Uterus (tissue), 4 donors: Measurements from ENCODE around the gene CLTC. TPM values are rescaled to one million over a fixed set of nuclear protein-coding genes. Genes with fewer than 3 reads are reported as not detected.
A peak's percentile ranks its signal among the peaks of the same experiment; 100 is the strongest.

ENCODE experiments used
- DNase-seq, 2 donors: peaks; one replicate each; pipeline ENCODE4 v3.0.0-alpha.2; 2019 to 2020
- H3K27ac ChIP-seq, 2 donors: fragments of 200-600 bp; sonication (generic); 1 replicate in 1 of 2; 2 replicates in 1 of 2; pipeline ENCODE4 v1.5.1; 2016 to 2018
- H3K27me3 ChIP-seq, 2 donors: fragments of 200-600 bp; sonication (generic); one replicate each; pipeline ENCODE4 v1.5.1; 2018 to 2019; ENCODE audit warnings: control low read depth in 1 of 2
- H3K36me3 ChIP-seq, 2 donors: fragments of 200-600 bp; sonication (generic); one replicate each; pipeline ENCODE4 v1.5.1; 2019; ENCODE audit warnings: control low read depth in 1 of 2
- H3K4me1 ChIP-seq, 2 donors: fragments of 200-600 bp; sonication (generic); one replicate each; pipeline ENCODE4 v1.5.1; 2018 to 2019; ENCODE audit warnings: control low read depth in 1 of 2
- H3K4me3 ChIP-seq, 2 donors: fragments of 200-600 bp; sonication (generic); 1 replicate in 1 of 2; 2 replicates in 1 of 2; pipeline ENCODE4 v1.5.1; 2018 to 2019; ENCODE audit warnings: mild to moderate bottlenecking in 1 of 2
- H3K9me3 ChIP-seq, 2 donors: fragments of 200-600 bp; sonication (generic); one replicate each; pipeline ENCODE4 v1.5.1; 2019; ENCODE audit warnings: control low read depth in 1 of 2
- POLR2A ChIP-seq, 2 donors: fragments of 450-650 bp; IDR thresholded peaks; one replicate each; pipeline ENCODE4 v1.6.1; 2016; ENCODE audit warnings: antibody characterized with exemption in 2 of 2, mild to moderate bottlenecking in 1 of 2, moderate library complexity in 1 of 2
- intact Hi-C: fragments of 100-400 bp; cut with DNase I; formaldehyde crosslinking; loops from one replicate; pipeline ENCODE4 v1.15.1; 2023; ENCODE audit warnings: low total_unique reads
- total RNA-seq, 4 donors: library from RNA; depleted of rRNA in 3 of 4; stranded (reverse); fragments of >200 nt in 3 of 4; gene quantifications; one replicate each; pipeline versions ENCODE4 v1.1.0 to v1.2.4, GENCODE V29; 2014 to 2023
- TF ChIP-seq, protein P1 (sequence below), 4 experiments: fragments of 200-600 bp in 2 of 4; fragments of 450-650 bp in 2 of 4; sonication (generic) in 2 of 4; IDR thresholded peaks; one replicate each; pipeline ENCODE4 v1.5.1; 2016 to 2019; ENCODE audit warnings: antibody characterized with exemption in 4 of 4, mild to moderate bottlenecking in 2 of 4, moderate library complexity in 1 of 4
- donor health status: DM: yes; HTN: yes; CAD: no.

The CLTC gene
- total RNA-seq, 4 donors from 2014 or later, result 89.7 to 463 (median 245) TPM

DNA sequence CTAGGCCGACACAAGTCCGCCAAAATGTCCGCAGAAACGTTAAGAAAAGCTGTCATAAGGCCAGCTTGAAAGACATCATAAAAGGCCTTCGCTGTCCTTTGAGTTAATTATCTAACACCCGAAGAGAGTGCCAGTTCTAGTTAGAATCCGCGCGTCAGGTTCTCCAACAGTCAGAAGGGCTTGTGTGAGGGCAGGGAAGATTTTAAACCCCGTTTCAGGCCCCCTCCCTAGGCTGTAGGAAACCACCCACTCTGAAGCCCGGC, 729 bp upstream of the CLTC start:
- H3K27me3 ChIP-seq, result no peaks in the 10 kb centered on the region
- intact Hi-C loops, result no loop called here
- DNase-seq, result no peak
- peaks cover 3 to 8% of the 10 kb centered on the region in 2 donors for H3K4me1 ChIP-seq
- TF ChIP-seq, protein P1, sequence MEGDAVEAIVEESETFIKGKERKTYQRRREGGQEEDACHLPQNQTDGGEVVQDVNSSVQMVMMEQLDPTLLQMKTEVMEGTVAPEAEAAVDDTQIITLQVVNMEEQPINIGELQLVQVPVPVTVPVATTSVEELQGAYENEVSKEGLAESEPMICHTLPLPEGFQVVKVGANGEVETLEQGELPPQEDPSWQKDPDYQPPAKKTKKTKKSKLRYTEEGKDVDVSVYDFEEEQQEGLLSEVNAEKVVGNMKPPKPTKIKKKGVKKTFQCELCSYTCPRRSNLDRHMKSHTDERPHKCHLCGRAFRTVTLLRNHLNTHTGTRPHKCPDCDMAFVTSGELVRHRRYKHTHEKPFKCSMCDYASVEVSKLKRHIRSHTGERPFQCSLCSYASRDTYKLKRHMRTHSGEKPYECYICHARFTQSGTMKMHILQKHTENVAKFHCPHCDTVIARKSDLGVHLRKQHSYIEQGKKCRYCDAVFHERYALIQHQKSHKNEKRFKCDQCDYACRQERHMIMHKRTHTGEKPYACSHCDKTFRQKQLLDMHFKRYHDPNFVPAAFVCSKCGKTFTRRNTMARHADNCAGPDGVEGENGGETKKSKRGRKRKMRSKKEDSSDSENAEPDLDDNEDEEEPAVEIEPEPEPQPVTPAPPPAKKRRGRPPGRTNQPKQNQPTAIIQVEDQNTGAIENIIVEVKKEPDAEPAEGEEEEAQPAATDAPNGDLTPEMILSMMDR (IDR thresholded peaks at IDR 0.05), result no peak
- no peak for TF ChIP-seq POLR2A (IDR thresholded peaks at IDR 0.05)
- no peaks in the 10 kb centered on the region for H3K9me3 ChIP-seq
- peak overlapping the region; percentile 91 to 99 for H3K4me3 ChIP-seq
- H3K36me3 ChIP-seq, result no peaks in the 10 kb centered on the region
- peak overlapping the region; percentile 95 to 99 for H3K27ac ChIP-seq

DNA sequence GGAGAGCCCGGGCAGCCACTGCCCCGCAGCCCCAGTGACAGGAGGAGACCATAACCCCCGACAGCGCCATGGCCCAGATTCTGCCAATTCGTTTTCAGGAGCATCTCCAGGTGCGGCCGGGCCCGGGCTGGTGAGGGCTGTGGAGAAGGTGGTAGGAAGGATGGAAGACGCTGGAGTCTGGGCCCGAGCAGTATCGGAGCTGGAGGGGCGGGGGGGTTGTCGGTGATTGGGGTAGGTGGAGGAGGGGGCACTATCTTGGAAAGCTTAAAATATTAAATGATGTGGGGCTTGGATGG, 317 bp downstream of the CLTC start:
- Histone ChIP-seq H3K9me3 (no peaks in the 10 kb centered on the region), H3K4me3 (peak overlapping the region; percentile 91 to 99), H3K27me3 (no peaks in the 10 kb centered on the region), H3K36me3 (no peaks in the 10 kb centered on the region), H3K27ac (peak overlapping the region; percentile 95 to 99), H3K4me1 (peaks cover 3 to 8% of the 10 kb centered on the region in 2 donors)
- TF ChIP-seq, protein P1 (IDR thresholded peaks at IDR 0.05), result no peak
- no peak for TF ChIP-seq POLR2A (IDR thresholded peaks at IDR 0.05)
- intact Hi-C loops, result no loop called here
- DNase-seq, result no peak

DNA sequence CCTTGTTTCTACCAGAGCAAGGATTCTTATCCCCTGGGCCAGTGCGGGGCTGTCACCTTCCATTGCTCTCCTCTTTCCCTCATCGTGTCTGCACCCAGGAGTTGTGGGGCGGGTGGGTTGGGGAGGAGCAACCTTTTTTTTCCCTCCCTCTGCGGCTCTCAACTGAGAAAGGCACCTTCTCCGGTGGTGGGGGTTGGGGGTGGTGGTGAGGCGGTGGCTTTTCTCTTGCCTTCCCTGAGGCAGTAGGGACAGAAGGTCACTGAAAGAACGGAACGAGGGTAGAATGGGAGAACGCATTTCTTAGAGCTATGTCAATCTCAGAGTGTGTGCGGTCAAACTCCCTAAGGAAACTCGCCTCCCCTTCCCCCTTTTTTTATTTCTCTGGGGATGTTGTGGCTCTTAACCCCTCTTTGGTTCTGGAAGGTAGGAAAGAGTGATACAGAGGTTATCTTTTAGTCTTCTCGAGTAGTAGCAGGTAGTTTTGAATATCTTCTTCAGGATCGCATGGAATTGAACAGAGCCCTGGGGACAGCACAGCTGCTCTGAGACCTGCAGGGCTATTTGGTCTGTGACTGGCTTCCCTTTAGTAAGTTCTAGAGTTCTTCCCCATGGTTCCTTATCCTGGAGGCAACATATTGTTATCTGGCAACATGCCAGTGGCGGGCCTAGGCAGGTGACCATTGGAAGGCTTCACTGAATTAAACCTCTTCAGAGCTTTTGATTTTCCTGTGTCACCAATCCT, 994 bp downstream of the CLTC start:
- Histone ChIP-seq H3K9me3 (no peaks in the 10 kb centered on the region), H3K27me3 (no peaks in the 10 kb centered on the region), H3K27ac (peak overlapping the region; percentile 95 to 99), H3K36me3 (no peaks in the 10 kb centered on the region), H3K4me3 (peak overlapping the region; percentile 91 to 99), H3K4me1 (peaks cover 3 to 8% of the 10 kb centered on the region in 2 donors)
- peak; percentile 17 to 18 for DNase-seq
- TF ChIP-seq, protein P1 (IDR thresholded peaks at IDR 0.05), result no peak
- TF ChIP-seq POLR2A (IDR thresholded peaks at IDR 0.05), result no peak
- intact Hi-C loops, result no loop called here

DNA sequence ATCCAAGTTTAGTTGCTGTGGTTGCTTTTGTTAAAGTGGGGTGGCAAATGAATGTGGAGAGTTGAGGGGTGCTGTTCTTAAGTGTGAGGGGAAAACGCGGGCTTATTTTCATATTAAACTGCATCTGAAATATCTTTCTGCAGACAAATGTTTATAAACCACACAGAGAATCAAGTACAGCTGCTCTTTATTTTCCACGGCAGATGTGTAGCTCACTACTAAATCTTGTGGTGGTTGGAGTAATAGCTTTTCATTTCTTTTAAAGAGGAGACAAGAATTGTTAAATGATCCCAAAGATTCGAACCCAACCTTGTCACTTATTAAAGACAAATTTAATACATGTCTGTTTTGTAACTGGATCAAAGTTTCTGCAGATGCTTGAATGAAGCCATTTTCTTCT, 2.1 kb downstream of the CLTC start:
- intact Hi-C loops, result no loop called here
- no peak for TF ChIP-seq POLR2A (IDR thresholded peaks at IDR 0.05)
- TF ChIP-seq, protein P1 (IDR thresholded peaks at IDR 0.05), result no peak
- H3K27ac ChIP-seq, result peak overlapping the region in 1 of 2 donors; percentile 95

DNA sequence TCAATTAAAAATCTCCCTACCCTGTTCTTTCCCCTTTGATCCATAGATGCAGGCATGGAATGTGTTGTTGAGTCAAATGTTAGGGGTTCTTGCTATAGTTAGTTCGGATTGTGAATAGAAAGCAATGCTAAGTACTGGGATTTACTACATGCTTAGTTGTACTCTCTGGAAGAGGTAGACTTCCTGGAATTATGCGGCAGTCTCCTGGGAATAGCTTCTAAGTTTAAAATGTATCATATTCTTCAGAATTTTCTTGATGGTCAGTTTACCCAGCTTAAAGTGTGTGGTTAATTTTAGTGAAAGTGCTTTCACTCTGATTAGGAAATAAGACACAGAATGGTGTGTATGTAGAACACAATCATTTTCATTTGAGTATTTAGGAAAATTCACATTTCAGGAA, 3.5 kb downstream of the CLTC start:
- Histone ChIP-seq H3K36me3 (no peaks in the 10 kb centered on the region), H3K4me3 (no peak overlapping the region), H3K4me1 (peaks cover 3 to 8% of the 10 kb centered on the region in 2 donors), H3K27me3 (no peaks in the 10 kb centered on the region), H3K9me3 (no peaks in the 10 kb centered on the region), H3K27ac (peak overlapping the region in 1 of 2 donors; percentile 95)
- no peak for DNase-seq
- TF ChIP-seq POLR2A (IDR thresholded peaks at IDR 0.05), result no peak
- TF ChIP-seq, protein P1 (IDR thresholded peaks at IDR 0.05), result no peak
- intact Hi-C loops, result no loop called here

More for the DNA sequence above, 2.1 kb downstream of the CLTC start:
- Histone ChIP-seq H3K36me3 (no peaks in the 10 kb centered on the region), H3K4me1 (peaks cover 3 to 8% of the 10 kb centered on the region in 2 donors), H3K4me3 (no peak overlapping the region), H3K27me3 (no peaks in the 10 kb centered on the region), H3K9me3 (no peaks in the 10 kb centered on the region)
- no peak for DNase-seq
